CD4-positive, alpha-beta memory T cell (primary cell): ENCODE results near the gene POTEH. TPM values are rescaled to one million over a fixed set of nuclear protein-coding genes. Genes with fewer than 3 reads are reported as not detected.
"Not testable (repeated sequence)": the region's sequence is repeated elsewhere in the genome, so short reads cannot be mapped to it uniquely, and the experiment has no call there.

Source experiments
- CTCF ChIA-PET: fragments of 350-600 bp; sonication (Branson Sonifier 250); formaldehyde crosslinking; loops from one replicate; lab custom pipeline; 2021; ENCODE audit warnings: inconsistent platforms; ENCODE audit not compliant: partially characterized antibody; lab: Charles Lee
- POLR2A ChIA-PET: fragments of 350-600 bp; sonication (Branson Sonifier 250); formaldehyde crosslinking; loops from one replicate; lab custom pipeline; 2021; ENCODE audit not compliant: partially characterized antibody; lab: Charles Lee
- DNase-seq, 5 donors: peaks; one replicate each; pipeline versions ENCODE4 v3.0.0 to v3.0.0-alpha.2; 2020 to 2022; ENCODE audit warnings: mixed read lengths in 1 of 5
- H3K27ac ChIP-seq: one replicate; pipeline ENCODE4 v1.7.0; 2013; ENCODE audit warnings: low read depth, low read length
- H3K27me3 ChIP-seq: 2 replicates; pipeline ENCODE4 v1.7.0; 2013; ENCODE audit warnings: mild to moderate bottlenecking, low read length, moderate library complexity; ENCODE audit not compliant: insufficient read depth
- H3K36me3 ChIP-seq: 2 replicates; pipeline ENCODE4 v1.7.0; 2013; ENCODE audit warnings: mild to moderate bottlenecking, low read length, moderate library complexity; ENCODE audit not compliant: insufficient read depth
- H3K4me1 ChIP-seq: 2 replicates; pipeline ENCODE4 v1.7.0; 2013; ENCODE audit warnings: mild to moderate bottlenecking, low read length, moderate library complexity; ENCODE audit not compliant: insufficient read depth
- H3K4me3 ChIP-seq, 2 donors: one replicate each; pipeline ENCODE4 v1.7.0; 2013; ENCODE audit warnings: low read length in 2 of 2, mild to moderate bottlenecking in 1 of 2
- H3K9me3 ChIP-seq, 2 donors: one replicate each; pipeline ENCODE4 v1.7.0; 2013; ENCODE audit warnings: low read length in 2 of 2, control low read depth in 1 of 2; ENCODE audit not compliant: control insufficient read depth in 1 of 2
- H3K27ac Mint-ChIP-seq, 7 donors: one replicate each; pipeline ENCODE4 v1.8.0; 2020 to 2021; ENCODE audit warnings: mixed read lengths in 7 of 7, mild to moderate bottlenecking in 6 of 7, inconsistent platforms in 3 of 7, moderate library complexity in 3 of 7
- H3K27me3 Mint-ChIP-seq, 2 donors: one replicate each; pipeline ENCODE4 v1.8.0; 2020 to 2021; ENCODE audit warnings: mixed read lengths in 2 of 2
- H3K36me3 Mint-ChIP-seq, 2 donors: one replicate each; pipeline ENCODE4 v1.8.0; 2020 to 2021; ENCODE audit warnings: mixed read lengths in 2 of 2, inconsistent platforms in 1 of 2, mild to moderate bottlenecking in 1 of 2
- H3K4me1 Mint-ChIP-seq, 4 donors: one replicate each; pipeline ENCODE4 v1.8.0; 2020 to 2021; ENCODE audit warnings: mixed read lengths in 4 of 4, mild to moderate bottlenecking in 1 of 4
- H3K4me3 Mint-ChIP-seq, 8 donors: one replicate each; pipeline ENCODE4 v1.8.0; 2020 to 2021; ENCODE audit warnings: mixed read lengths in 8 of 8, mild to moderate bottlenecking in 7 of 8, moderate library complexity in 6 of 8, inconsistent platforms in 3 of 8
- H3K9me3 Mint-ChIP-seq, 8 donors: one replicate each; pipeline ENCODE4 v1.8.0; 2020 to 2021; ENCODE audit warnings: mixed read lengths in 8 of 8, mild to moderate bottlenecking in 5 of 8, inconsistent platforms in 3 of 8, moderate library complexity in 1 of 8
- intact Hi-C: fragments of 100-400 bp; cut with micrococcal nuclease; formaldehyde crosslinking; loops from one replicate; pipeline ENCODE4 v1.15.1; 2023
- polyA plus RNA-seq, 2 donors: library from polyadenylated mRNA; unstranded; fragments of 300-500 nt; fragmentation: Illumina TruSeq; gene quantifications; one replicate each; pipeline ENCODE4 v1.2.3, GENCODE V29; 2021
- total RNA-seq, 2 experiments: library from RNA; stranded (reverse); gene quantifications; one replicate each; pipeline ENCODE4 v1.2.3, GENCODE V29; 2021

Gene POTEH
- total and polyA plus RNA-seq, 4 experiments from 2014 or later: not detected

- H3K36me3 ChIP-seq, H3K27me3 Mint-ChIP-seq, H3K4me1 Mint-ChIP-seq, H3K27me3 ChIP-seq, H3K27ac Mint-ChIP-seq, H3K36me3 Mint-ChIP-seq, H3K27ac ChIP-seq, H3K9me3 Mint-ChIP-seq, H3K9me3 ChIP-seq, intact Hi-C loops, H3K4me3 ChIP-seq, H3K4me3 Mint-ChIP-seq, H3K4me1 ChIP-seq, POLR2A ChIA-PET, CTCF ChIA-PET: not testable (repeated sequence)
- DNase-seq: peak in 1 of 5 donors; percentile 32
Observed at GRCh38 chr22:15761151-15761777, 71.4 kb downstream of the POTEH start.

GRCh38 chr22:15763559-15763958 is 73.7 kb downstream of the POTEH start:
- intact Hi-C loops, H3K9me3 ChIP-seq, H3K27me3 Mint-ChIP-seq, H3K9me3 Mint-ChIP-seq, DNase-seq, H3K36me3 Mint-ChIP-seq, POLR2A ChIA-PET, H3K27ac Mint-ChIP-seq, H3K36me3 ChIP-seq, H3K27me3 ChIP-seq, H3K27ac ChIP-seq, CTCF ChIA-PET, H3K4me1 ChIP-seq, H3K4me1 Mint-ChIP-seq, H3K4me3 ChIP-seq, H3K4me3 Mint-ChIP-seq: not testable (repeated sequence)

Other genes with a start within 250 kb of the POTEH start
- not detected for gene OR11H1, start 161.8 kb upstream of the POTEH start, total RNA-seq
- not detected for gene OR11H1, start 161.8 kb upstream of the POTEH start, polyA plus RNA-seq